ENCODE data around the gene AADACL4. TPM values are rescaled to one million over a fixed set of nuclear protein-coding genes. Genes with fewer than 3 reads are reported as not detected.

AADACL4 gene
- polyA plus RNA-seq, 1 donor (not counting 4 experiments of a cell fraction or from before 2014, with no cell fraction given), result not detected

GRCh38 chr1:12709696-12710095 is 65.8 kb downstream of the AADACL4 start:
- no peaks in the 10 kb centered on the region for H3K9me3 ChIP-seq (ENCODE audit: control insufficient read depth, low read depth, low read length)
- no peak overlapping the region for H3K4me3 ChIP-seq (ENCODE audit: control insufficient read depth in 2 of 3, extremely low read depth in 1 of 3, insufficient read depth in 2 of 3, low read depth in 1 of 3, low read length in 3 of 3)
- no peaks in the 10 kb centered on the region for H4K20me1 ChIP-seq (ENCODE audit: control insufficient read depth, extremely low read depth, insufficient read depth, low read length)
- no peak overlapping the region for H3K4me2 ChIP-seq (ENCODE audit: control insufficient read depth, extremely low read depth, insufficient read depth, low read depth, low read length)
- no peaks in the 10 kb centered on the region for H3K79me2 ChIP-seq (ENCODE audit: control insufficient read depth, insufficient read depth, low read length)
- no peaks in the 10 kb centered on the region for H3K36me3 ChIP-seq (ENCODE audit: control insufficient read depth in 2 of 2, extremely low read depth in 1 of 2, insufficient read depth in 2 of 2, low read length in 2 of 2)
- H3K9ac ChIP-seq (ENCODE audit: control insufficient read depth, extremely low read depth, insufficient read depth, low read length), result no peak overlapping the region
- DNase-seq (ENCODE audit: low read depth, low spot score) (no peak), FAIRE-seq (no peak)
- H3K4me1 ChIP-seq (ENCODE audit: control insufficient read depth, extremely low read depth, insufficient read depth, low read length), result peaks cover 8% of the 10 kb centered on the region
- TF ChIP-seq, protein P1, sequence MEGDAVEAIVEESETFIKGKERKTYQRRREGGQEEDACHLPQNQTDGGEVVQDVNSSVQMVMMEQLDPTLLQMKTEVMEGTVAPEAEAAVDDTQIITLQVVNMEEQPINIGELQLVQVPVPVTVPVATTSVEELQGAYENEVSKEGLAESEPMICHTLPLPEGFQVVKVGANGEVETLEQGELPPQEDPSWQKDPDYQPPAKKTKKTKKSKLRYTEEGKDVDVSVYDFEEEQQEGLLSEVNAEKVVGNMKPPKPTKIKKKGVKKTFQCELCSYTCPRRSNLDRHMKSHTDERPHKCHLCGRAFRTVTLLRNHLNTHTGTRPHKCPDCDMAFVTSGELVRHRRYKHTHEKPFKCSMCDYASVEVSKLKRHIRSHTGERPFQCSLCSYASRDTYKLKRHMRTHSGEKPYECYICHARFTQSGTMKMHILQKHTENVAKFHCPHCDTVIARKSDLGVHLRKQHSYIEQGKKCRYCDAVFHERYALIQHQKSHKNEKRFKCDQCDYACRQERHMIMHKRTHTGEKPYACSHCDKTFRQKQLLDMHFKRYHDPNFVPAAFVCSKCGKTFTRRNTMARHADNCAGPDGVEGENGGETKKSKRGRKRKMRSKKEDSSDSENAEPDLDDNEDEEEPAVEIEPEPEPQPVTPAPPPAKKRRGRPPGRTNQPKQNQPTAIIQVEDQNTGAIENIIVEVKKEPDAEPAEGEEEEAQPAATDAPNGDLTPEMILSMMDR (optimal IDR thresholded peaks at IDR 0.05 in 1 of 3, IDR thresholded peaks at IDR 0.05 in 1 of 3, conservative IDR thresholded peaks at IDR 0.05 in 1 of 3; ENCODE audit: extremely low read depth in 1 of 3, insufficient read depth in 2 of 3, low read length in 3 of 3), result no peak
- TF ChIP-seq EZH2 (IDR thresholded peaks at IDR 0.05; ENCODE audit: low read length), result no peak
- no peak overlapping the region for H2AFZ ChIP-seq (ENCODE audit: control insufficient read depth, low read length)
- no peaks in the 10 kb centered on the region for H3K9me1 ChIP-seq (ENCODE audit: control insufficient read depth, extremely low read depth, insufficient read depth, low read length)
- dilution Hi-C loops (cut with MboI; ENCODE audit: extremely low pct_ligation_motif_present, low sequenced_read_pairs), result no loop called here
- H3K27me3 ChIP-seq (ENCODE audit: control insufficient read depth, extremely low read depth, insufficient read depth, low read length), result no peaks in the 10 kb centered on the region
- H3K27ac ChIP-seq (ENCODE audit: control insufficient read depth, insufficient read depth, low read length), result no peak overlapping the region

- H4K20me1 ChIP-seq (ENCODE audit: control insufficient read depth, extremely low read depth, insufficient read depth, low read length), result no peaks in the 10 kb centered on the region
- H3K4me1 ChIP-seq (ENCODE audit: control insufficient read depth, extremely low read depth, insufficient read depth, low read length), result peaks cover 8% of the 10 kb centered on the region
- H3K79me2 ChIP-seq (ENCODE audit: control insufficient read depth, insufficient read depth, low read length), result no peaks in the 10 kb centered on the region
- H3K27ac ChIP-seq (ENCODE audit: control insufficient read depth, insufficient read depth, low read length), result no peak overlapping the region
- DNase-seq (ENCODE audit: low read depth, low spot score) (no peak), FAIRE-seq (no peak)
- no peak overlapping the region for H3K4me2 ChIP-seq (ENCODE audit: control insufficient read depth, extremely low read depth, insufficient read depth, low read depth, low read length)
- H3K27me3 ChIP-seq (ENCODE audit: control insufficient read depth, extremely low read depth, insufficient read depth, low read length), result no peaks in the 10 kb centered on the region
- no peaks in the 10 kb centered on the region for H3K36me3 ChIP-seq (ENCODE audit: control insufficient read depth in 2 of 2, extremely low read depth in 1 of 2, insufficient read depth in 2 of 2, low read length in 2 of 2)
- no peaks in the 10 kb centered on the region for H3K9me1 ChIP-seq (ENCODE audit: control insufficient read depth, extremely low read depth, insufficient read depth, low read length)
- H3K9me3 ChIP-seq (ENCODE audit: control insufficient read depth, low read depth, low read length), result no peaks in the 10 kb centered on the region
- no peak overlapping the region for H3K9ac ChIP-seq (ENCODE audit: control insufficient read depth, extremely low read depth, insufficient read depth, low read length)
- H2AFZ ChIP-seq (ENCODE audit: control insufficient read depth, low read length), result no peak overlapping the region
- dilution Hi-C loops (cut with MboI; ENCODE audit: extremely low pct_ligation_motif_present, low sequenced_read_pairs), result no loop called here
- TF ChIP-seq, protein P1 (optimal IDR thresholded peaks at IDR 0.05 in 1 of 3, IDR thresholded peaks at IDR 0.05 in 1 of 3, conservative IDR thresholded peaks at IDR 0.05 in 1 of 3; ENCODE audit: extremely low read depth in 1 of 3, insufficient read depth in 2 of 3, low read length in 3 of 3), result no peak
- no peak for TF ChIP-seq EZH2 (IDR thresholded peaks at IDR 0.05; ENCODE audit: low read length)
- H3K4me3 ChIP-seq (ENCODE audit: control insufficient read depth in 2 of 3, extremely low read depth in 1 of 3, insufficient read depth in 2 of 3, low read depth in 1 of 3, low read length in 3 of 3), result no peak overlapping the region
Measured at GRCh38 chr1:12711536-12711935, 67.7 kb downstream of the AADACL4 start.

All from keratinocyte (primary cell).